GM19023 (cell line): Measurements from ENCODE around the gene HIVEP3.

Experiments used
- ATAC-seq: cut with Tn5 transposase; IDR thresholded peaks from one replicate; pipeline ENCODE4 v1.9.1; 2021; ENCODE audit warnings: mild to moderate bottlenecking, moderate library complexity; ENCODE audit not compliant: unreplicated experiment

The HIVEP3 gene

DNA sequence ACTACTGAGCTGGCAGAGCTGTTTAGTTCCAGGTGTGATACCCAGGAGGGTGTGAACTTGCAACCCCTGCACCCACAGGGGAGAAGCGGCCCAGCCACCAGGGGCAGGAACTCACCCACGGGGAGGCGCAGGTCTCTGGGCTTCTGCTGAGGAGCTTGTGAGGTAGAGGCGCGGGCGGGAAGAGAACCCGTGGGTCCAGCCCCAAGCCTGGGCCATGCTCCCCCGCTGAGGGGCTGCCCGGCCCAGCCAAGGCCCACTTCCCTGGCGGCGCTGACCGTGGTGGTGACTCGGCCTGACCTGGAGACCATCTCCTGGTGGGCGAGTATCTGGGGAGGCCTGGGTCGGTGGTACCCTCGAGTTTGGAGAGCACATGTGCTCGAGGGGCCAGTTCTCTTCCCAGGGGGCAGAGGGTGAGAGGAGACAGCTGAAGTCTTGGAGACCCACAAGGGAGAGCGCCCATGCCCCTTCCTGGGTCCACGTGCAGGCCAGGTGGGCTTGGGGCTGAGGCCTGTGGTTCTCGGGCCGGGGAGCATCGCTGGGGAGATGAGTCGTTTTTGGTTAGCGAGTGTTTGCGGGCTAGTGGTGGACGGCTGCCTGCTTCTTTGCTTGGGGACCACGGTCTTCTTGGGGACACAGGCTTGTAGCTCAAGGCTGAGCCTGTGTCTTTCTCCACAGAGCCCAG is 405.9 kb downstream of the HIVEP3 start:
- no peak for ATAC-seq

GRCh38 chr1:41511239-41511540 is 407.5 kb downstream of the HIVEP3 start:
- ATAC-seq, result no peak

- ATAC-seq, result no peak
These were observed 408.0 kb downstream of the HIVEP3 start for GRCh38 chr1:41510531-41511238.

- ATAC-seq, result no peak
These were observed 409.5 kb downstream of the HIVEP3 start for GRCh38 chr1:41509270-41509671.

DNA sequence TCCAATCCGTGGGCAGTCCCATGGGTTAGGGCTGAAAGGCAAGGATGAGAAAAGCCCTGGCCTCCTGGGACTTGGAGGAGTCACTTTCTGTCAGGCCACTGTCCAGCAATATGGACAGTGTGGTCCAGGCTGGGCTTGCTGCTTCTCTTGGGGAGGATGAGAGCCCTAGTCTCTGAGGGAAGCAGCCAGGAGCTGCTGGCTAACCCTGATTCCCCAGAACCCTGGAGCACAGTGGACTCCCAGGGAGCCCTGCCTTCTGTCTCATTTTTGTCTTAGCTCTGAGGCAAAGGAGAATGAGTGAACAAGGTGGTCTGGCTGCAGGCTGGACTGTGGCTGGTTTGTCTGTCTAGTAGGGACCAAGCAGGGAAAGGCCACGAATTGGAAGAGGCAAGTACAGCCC is 410.4 kb downstream of the HIVEP3 start:
- no peak for ATAC-seq

GRCh38 chr1:41507836-41508235 is 410.9 kb downstream of the HIVEP3 start:
- no peak for ATAC-seq

GRCh38 chr1:41507110-41507720 is 411.5 kb downstream of the HIVEP3 start:
- no peak for ATAC-seq

- no peak for ATAC-seq
These were observed 414.3 kb downstream of the HIVEP3 start for GRCh38 chr1:41504114-41505035.

GRCh38 chr1:41503538-41504113 is 415.1 kb downstream of the HIVEP3 start:
- ATAC-seq, result no peak

- ATAC-seq, result no peak
These were observed 415.8 kb downstream of the HIVEP3 start for GRCh38 chr1:41502912-41503311.

- no peak for ATAC-seq
These were observed 417.1 kb downstream of the HIVEP3 start for GRCh38 chr1:41501581-41501980.

- no peak for ATAC-seq
These were observed 417.8 kb downstream of the HIVEP3 start for GRCh38 chr1:41500781-41501518.

DNA sequence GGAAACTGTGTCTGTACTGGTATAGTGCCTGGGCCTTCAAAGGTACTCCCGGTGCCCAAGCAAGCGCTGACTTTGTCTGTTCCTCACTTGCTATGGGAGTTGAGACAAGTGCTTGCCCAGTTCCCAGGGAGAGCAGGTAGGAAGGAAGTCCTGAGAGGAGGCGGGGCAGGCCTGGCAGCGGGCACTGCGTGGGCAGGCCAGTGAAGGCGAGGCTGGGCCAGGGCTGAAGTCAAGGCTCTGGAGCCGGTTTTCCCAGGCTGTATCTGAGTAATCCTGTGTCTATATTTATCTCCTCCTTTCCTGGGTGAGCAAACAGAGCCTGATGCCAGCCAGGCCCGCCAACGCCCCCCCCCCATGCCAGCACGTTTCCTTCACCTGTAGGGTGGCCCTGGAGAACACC is 418.3 kb downstream of the HIVEP3 start:
- no peak for ATAC-seq

DNA sequence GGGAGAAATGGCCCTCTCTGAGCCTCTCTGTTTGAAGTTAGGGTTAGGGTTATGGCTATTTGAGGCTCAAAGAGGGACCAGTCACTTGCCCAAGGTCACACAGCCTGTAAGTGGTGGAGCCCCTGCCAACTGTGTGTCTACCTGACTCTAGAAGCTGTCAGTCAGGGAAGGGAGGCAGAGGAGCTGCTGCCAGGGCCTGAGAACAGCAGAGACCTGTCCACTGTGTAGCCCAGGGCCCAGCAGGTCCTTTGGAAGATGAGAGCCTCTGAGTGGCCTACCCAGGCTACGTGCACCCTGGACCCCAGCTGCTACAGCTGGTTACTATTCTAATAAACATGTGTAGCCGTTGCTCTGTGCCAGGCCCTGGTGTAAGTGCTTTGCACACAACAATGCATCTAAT is 419.1 kb downstream of the HIVEP3 start:
- ATAC-seq, result no peak

GRCh38 chr1:41498804-41499203 is 419.9 kb downstream of the HIVEP3 start:
- ATAC-seq, result no peak

GRCh38 chr1:41498391-41498790 is 420.3 kb downstream of the HIVEP3 start:
- no peak for ATAC-seq

- ATAC-seq, result no peak
These were observed 421.2 kb downstream of the HIVEP3 start for GRCh38 chr1:41497461-41498030.

GRCh38 chr1:41497056-41497440 is 421.7 kb downstream of the HIVEP3 start:
- ATAC-seq, result no peak

DNA sequence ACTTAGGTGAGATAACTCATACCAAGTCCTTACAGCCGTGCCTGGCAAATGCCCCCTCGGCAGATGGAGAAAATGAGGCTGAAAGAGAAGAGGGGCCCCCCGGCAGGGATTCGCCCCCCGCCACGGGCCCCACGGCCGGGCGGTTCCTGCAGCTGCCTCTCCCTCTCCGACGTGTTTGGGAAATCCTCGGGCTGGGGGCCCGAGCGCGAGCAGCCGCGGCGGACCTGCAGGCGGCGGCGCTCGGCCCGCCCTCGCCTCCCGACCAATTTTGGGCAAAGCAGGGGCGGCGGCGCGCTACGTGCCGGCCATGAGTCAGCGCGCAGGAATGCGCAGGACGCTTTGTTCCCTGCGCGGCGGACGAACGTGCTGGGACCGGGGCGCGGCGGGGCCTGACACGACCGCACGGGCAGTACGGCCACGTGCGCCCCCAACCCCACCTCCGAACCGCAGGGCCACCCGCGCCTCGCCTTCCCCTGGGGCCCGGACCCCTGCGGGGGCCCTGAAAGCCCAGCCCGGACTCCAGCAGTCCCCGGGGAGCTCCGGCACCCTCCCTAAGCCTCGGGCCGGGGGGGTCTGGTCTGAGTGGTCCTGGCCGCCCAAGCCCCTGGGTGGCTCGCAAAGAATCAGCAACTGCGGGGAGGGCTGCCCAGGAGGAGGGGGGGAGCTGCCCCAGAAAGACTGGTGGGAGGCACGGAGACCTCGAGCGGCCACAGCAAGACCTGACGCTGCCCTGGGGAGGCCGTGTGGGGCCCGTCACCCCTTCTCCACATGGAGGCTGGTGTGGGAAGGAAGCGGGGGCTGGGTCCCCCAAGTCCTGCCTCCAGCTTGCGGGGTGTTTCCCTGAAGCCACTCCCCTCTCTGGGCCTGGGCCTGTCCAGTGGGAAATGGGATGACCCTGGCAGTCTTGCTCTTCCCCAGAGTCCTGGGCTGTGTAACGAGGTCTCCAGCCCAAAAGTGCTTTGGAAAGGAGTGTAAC is 422.4 kb downstream of the HIVEP3 start:
- ATAC-seq, result no peak
